Measurements from ENCODE around the gene TRNP1. TPM values are rescaled to one million over a fixed set of nuclear protein-coding genes. Genes with fewer than 3 reads are reported as not detected.

TRNP1 gene
- polyA plus RNA-seq, 1 donor (not counting 4 experiments of a cell fraction or from before 2014, with no cell fraction given) = 164 TPM

DNA sequence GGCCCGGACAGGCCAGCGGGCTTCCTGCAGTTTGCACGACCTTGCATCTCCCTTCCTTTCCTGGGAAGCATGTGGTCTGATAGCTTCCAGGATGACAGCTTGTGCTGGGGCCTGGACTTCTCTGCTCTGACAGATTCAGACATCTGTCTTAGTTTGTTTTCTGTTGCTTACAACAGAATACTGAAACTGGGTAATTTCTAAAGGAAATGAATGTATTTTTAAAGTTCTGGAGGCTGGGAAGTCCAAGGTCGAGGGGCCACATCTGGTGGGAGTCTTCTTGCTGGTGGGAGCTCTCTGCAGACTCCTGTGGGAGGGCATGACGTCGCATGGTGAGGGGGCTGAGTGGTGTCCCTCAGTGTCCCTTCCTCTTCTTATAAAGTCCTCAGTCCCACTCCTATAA is 54.4 kb downstream of the TRNP1 start:
- no peaks in the 10 kb centered on the region for H3K79me2 ChIP-seq (ENCODE audit: control insufficient read depth, insufficient read depth, low read length)
- no peak overlapping the region for H3K27ac ChIP-seq (ENCODE audit: control insufficient read depth, insufficient read depth, low read length)
- H3K9me1 ChIP-seq (ENCODE audit: control insufficient read depth, extremely low read depth, insufficient read depth, low read length) = no peaks in the 10 kb centered on the region
- no peak overlapping the region for H2AFZ ChIP-seq (ENCODE audit: control insufficient read depth, low read length)
- H3K9me3 ChIP-seq (ENCODE audit: control insufficient read depth, low read depth, low read length) = no peaks in the 10 kb centered on the region
- H3K4me2 ChIP-seq (ENCODE audit: control insufficient read depth, extremely low read depth, insufficient read depth, low read depth, low read length) = no peak overlapping the region
- no peak overlapping the region for H3K4me3 ChIP-seq (ENCODE audit: control insufficient read depth in 2 of 3, extremely low read depth in 1 of 3, insufficient read depth in 2 of 3, low read depth in 1 of 3, low read length in 3 of 3)
- no peaks in the 10 kb centered on the region for H3K36me3 ChIP-seq (ENCODE audit: control insufficient read depth in 2 of 2, extremely low read depth in 1 of 2, insufficient read depth in 2 of 2, low read length in 2 of 2)
- dilution Hi-C loops (cut with MboI; ENCODE audit: extremely low pct_ligation_motif_present, low sequenced_read_pairs) = loop anchor here (25.0 kb wide), 1 partner anchor 239 kb away; no protein-coding TSS in a partner anchor
- H3K4me1 ChIP-seq (ENCODE audit: control insufficient read depth, extremely low read depth, insufficient read depth, low read length) = peaks cover 17% of the 10 kb centered on the region
- no peak overlapping the region for H3K9ac ChIP-seq (ENCODE audit: control insufficient read depth, extremely low read depth, insufficient read depth, low read length)
- H4K20me1 ChIP-seq (ENCODE audit: control insufficient read depth, extremely low read depth, insufficient read depth, low read length) = no peaks in the 10 kb centered on the region
- no peak for DNase-seq (ENCODE audit: low read depth, low spot score)
- FAIRE-seq = no peak
- TF ChIP-seq EZH2 (IDR thresholded peaks at IDR 0.05; ENCODE audit: low read length) = no peak
- TF ChIP-seq, protein P1, sequence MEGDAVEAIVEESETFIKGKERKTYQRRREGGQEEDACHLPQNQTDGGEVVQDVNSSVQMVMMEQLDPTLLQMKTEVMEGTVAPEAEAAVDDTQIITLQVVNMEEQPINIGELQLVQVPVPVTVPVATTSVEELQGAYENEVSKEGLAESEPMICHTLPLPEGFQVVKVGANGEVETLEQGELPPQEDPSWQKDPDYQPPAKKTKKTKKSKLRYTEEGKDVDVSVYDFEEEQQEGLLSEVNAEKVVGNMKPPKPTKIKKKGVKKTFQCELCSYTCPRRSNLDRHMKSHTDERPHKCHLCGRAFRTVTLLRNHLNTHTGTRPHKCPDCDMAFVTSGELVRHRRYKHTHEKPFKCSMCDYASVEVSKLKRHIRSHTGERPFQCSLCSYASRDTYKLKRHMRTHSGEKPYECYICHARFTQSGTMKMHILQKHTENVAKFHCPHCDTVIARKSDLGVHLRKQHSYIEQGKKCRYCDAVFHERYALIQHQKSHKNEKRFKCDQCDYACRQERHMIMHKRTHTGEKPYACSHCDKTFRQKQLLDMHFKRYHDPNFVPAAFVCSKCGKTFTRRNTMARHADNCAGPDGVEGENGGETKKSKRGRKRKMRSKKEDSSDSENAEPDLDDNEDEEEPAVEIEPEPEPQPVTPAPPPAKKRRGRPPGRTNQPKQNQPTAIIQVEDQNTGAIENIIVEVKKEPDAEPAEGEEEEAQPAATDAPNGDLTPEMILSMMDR (optimal IDR thresholded peaks at IDR 0.05 in 1 of 3, IDR thresholded peaks at IDR 0.05 in 1 of 3, conservative IDR thresholded peaks at IDR 0.05 in 1 of 3; ENCODE audit: extremely low read depth in 1 of 3, insufficient read depth in 2 of 3, low read length in 3 of 3) = no peak
- H3K27me3 ChIP-seq (ENCODE audit: control insufficient read depth, extremely low read depth, insufficient read depth, low read length) = no peaks in the 10 kb centered on the region

DNA sequence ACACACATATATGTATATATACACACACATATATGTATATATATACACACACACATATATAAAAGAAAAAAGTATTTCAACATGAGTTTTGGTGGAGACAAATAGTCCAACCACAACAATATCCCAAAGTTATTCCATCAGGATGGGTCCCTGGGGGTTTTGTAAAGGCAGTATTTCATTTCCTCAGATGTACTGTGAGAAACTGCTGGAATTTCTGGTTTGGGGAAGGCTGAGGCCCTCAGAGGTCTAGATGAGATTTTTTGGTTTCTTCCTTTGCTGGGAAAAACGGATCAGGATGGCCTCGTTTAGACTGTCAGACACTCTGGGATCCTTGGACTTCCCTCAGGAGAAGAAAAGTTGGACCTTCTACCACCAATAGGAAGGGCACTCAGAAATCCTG is 55.6 kb downstream of the TRNP1 start:
- no peak overlapping the region for H3K4me3 ChIP-seq (ENCODE audit: control insufficient read depth in 2 of 3, extremely low read depth in 1 of 3, insufficient read depth in 2 of 3, low read depth in 1 of 3, low read length in 3 of 3)
- H2AFZ ChIP-seq (ENCODE audit: control insufficient read depth, low read length) = no peak overlapping the region
- DNase-seq (ENCODE audit: low read depth, low spot score) (no peak), FAIRE-seq (no peak)
- H3K36me3 ChIP-seq (ENCODE audit: control insufficient read depth in 2 of 2, extremely low read depth in 1 of 2, insufficient read depth in 2 of 2, low read length in 2 of 2) = no peaks in the 10 kb centered on the region
- no peaks in the 10 kb centered on the region for H3K9me1 ChIP-seq (ENCODE audit: control insufficient read depth, extremely low read depth, insufficient read depth, low read length)
- H3K27me3 ChIP-seq (ENCODE audit: control insufficient read depth, extremely low read depth, insufficient read depth, low read length) = no peaks in the 10 kb centered on the region
- dilution Hi-C loops (cut with MboI; ENCODE audit: extremely low pct_ligation_motif_present, low sequenced_read_pairs) = loop anchor here (25.0 kb wide), 1 partner anchor 238 kb away; no protein-coding TSS in a partner anchor
- H3K9me3 ChIP-seq (ENCODE audit: control insufficient read depth, low read depth, low read length) = no peaks in the 10 kb centered on the region
- no peaks in the 10 kb centered on the region for H3K79me2 ChIP-seq (ENCODE audit: control insufficient read depth, insufficient read depth, low read length)
- TF ChIP-seq, protein P1 (optimal IDR thresholded peaks at IDR 0.05 in 1 of 3, IDR thresholded peaks at IDR 0.05 in 1 of 3, conservative IDR thresholded peaks at IDR 0.05 in 1 of 3; ENCODE audit: extremely low read depth in 1 of 3, insufficient read depth in 2 of 3, low read length in 3 of 3) = no peak
- TF ChIP-seq EZH2 (IDR thresholded peaks at IDR 0.05; ENCODE audit: low read length) = no peak
- peaks cover 17% of the 10 kb centered on the region for H3K4me1 ChIP-seq (ENCODE audit: control insufficient read depth, extremely low read depth, insufficient read depth, low read length)
- H3K27ac ChIP-seq (ENCODE audit: control insufficient read depth, insufficient read depth, low read length) = no peak overlapping the region
- no peak overlapping the region for H3K9ac ChIP-seq (ENCODE audit: control insufficient read depth, extremely low read depth, insufficient read depth, low read length)
- H4K20me1 ChIP-seq (ENCODE audit: control insufficient read depth, extremely low read depth, insufficient read depth, low read length) = no peaks in the 10 kb centered on the region
- H3K4me2 ChIP-seq (ENCODE audit: control insufficient read depth, extremely low read depth, insufficient read depth, low read depth, low read length) = no peak overlapping the region

Measured in keratinocyte (primary cell).